ENCODE measurements around the gene LRR1. TPM values are rescaled to one million over a fixed set of nuclear protein-coding genes. Genes with fewer than 3 reads are reported as not detected.
A peak's percentile ranks its signal among the peaks of the same experiment; 100 is the strongest.
"Not testable (repeated sequence)": the region's sequence is repeated elsewhere in the genome, so short reads cannot be mapped to it uniquely, and the experiment has no call there.

The LRR1 gene
- total RNA-seq, 1 experiment from 2014 or later: 34.8 TPM

- no peaks in the 10 kb centered on the region for H3K27me3 Mint-ChIP-seq (ENCODE audit: insufficient read depth, unreplicated experiment)
- H3K27me3 ChIP-seq (replicated peaks; ENCODE audit: control insufficient read depth, insufficient read depth, low read length): no peaks in the 10 kb centered on the region
- TF ChIP-seq CTCF (IDR thresholded peaks at IDR 0.05; ENCODE audit: insufficient read depth in 1 of 2, low read depth in 1 of 2, low read length in 1 of 2, severe bottlenecking in 1 of 2, unreplicated experiment in 1 of 2): no peak
- CTCF ChIA-PET: no interaction called here
- H3K4me3 ChIP-seq (ENCODE audit: low read depth, low read length): no peak overlapping the region
- H3K4me1 Mint-ChIP-seq (ENCODE audit: low read depth, unreplicated experiment): peaks cover 21% of the 10 kb centered on the region
- peak overlapping the region; percentile 46 for H3K4me3 Mint-ChIP-seq (ENCODE audit: unreplicated experiment)
- H3K9me3 ChIP-seq: no peaks in the 10 kb centered on the region
- H3K4me1 ChIP-seq: peaks cover 10% of the 10 kb centered on the region
- intact Hi-C loops (cut with micrococcal nuclease; ENCODE audit: unreplicated experiment): no loop called here
- peaks cover 85% of the 10 kb centered on the region for H3K36me3 Mint-ChIP-seq (ENCODE audit: insufficient read depth, unreplicated experiment)
- DNase-seq: no peak
- H3K36me3 ChIP-seq (ENCODE audit: control insufficient read depth, insufficient read depth, low read length): peaks cover 3% of the 10 kb centered on the region
- H3K27ac Mint-ChIP-seq (ENCODE audit: unreplicated experiment): peak overlapping the region; percentile 60
- POLR2A ChIA-PET: no interaction called here
- no peaks in the 10 kb centered on the region for H3K9me3 Mint-ChIP-seq (ENCODE audit: unreplicated experiment)
- no TSS peak for BruUV-seq (replicated peaks)
These were observed 16.4 kb upstream of the LRR1 start for GRCh38 chr14:49582113-49582977.

- BruUV-seq (replicated peaks): no TSS peak
- Mint-ChIP-seq H3K4me3 (ENCODE audit: unreplicated experiment) (peak overlapping the region; percentile 98), H3K36me3 (ENCODE audit: insufficient read depth, unreplicated experiment) (peaks cover 76% of the 10 kb centered on the region), H3K4me1 (ENCODE audit: low read depth, unreplicated experiment) (peaks cover 21% of the 10 kb centered on the region), H3K27me3 (ENCODE audit: insufficient read depth, unreplicated experiment) (no peaks in the 10 kb centered on the region), H3K27ac (ENCODE audit: unreplicated experiment) (no peak overlapping the region), H3K9me3 (ENCODE audit: unreplicated experiment) (no peaks in the 10 kb centered on the region)
- no peak overlapping the region for H3K4me3 ChIP-seq (ENCODE audit: low read depth, low read length)
- intact Hi-C loops (cut with micrococcal nuclease; ENCODE audit: unreplicated experiment): no loop called here
- no peak for DNase-seq
- TF ChIP-seq CTCF (IDR thresholded peaks at IDR 0.05; ENCODE audit: insufficient read depth in 1 of 2, low read depth in 1 of 2, low read length in 1 of 2, severe bottlenecking in 1 of 2, unreplicated experiment in 1 of 2): no peak
- no peaks in the 10 kb centered on the region; the same call in 1 of the 2 replicates for H3K36me3 ChIP-seq (ENCODE audit: control insufficient read depth, insufficient read depth, low read length)
- H3K9me3 ChIP-seq: no peaks in the 10 kb centered on the region
- peaks cover 10% of the 10 kb centered on the region for H3K4me1 ChIP-seq
- no peaks in the 10 kb centered on the region for H3K27me3 ChIP-seq (replicated peaks; ENCODE audit: control insufficient read depth, insufficient read depth, low read length)
- CTCF ChIA-PET: no interaction called here
- POLR2A ChIA-PET: no interaction called here
These were observed 15.1 kb upstream of the LRR1 start for GRCh38 chr14:49583629-49584028.

GRCh38 chr14:49584058-49584457 lies 14.7 kb upstream of the LRR1 start:
- no peak overlapping the region; the same call in 1 of the 2 replicates for H3K4me3 ChIP-seq (ENCODE audit: low read depth, low read length)
- Mint-ChIP-seq H3K27me3 (ENCODE audit: insufficient read depth, unreplicated experiment) (no peaks in the 10 kb centered on the region), H3K4me3 (ENCODE audit: unreplicated experiment) (peak overlapping the region; percentile 98), H3K36me3 (ENCODE audit: insufficient read depth, unreplicated experiment) (peaks cover 71% of the 10 kb centered on the region), H3K27ac (ENCODE audit: unreplicated experiment) (peak overlapping the region; percentile 35), H3K4me1 (ENCODE audit: low read depth, unreplicated experiment) (peaks cover 21% of the 10 kb centered on the region), H3K9me3 (ENCODE audit: unreplicated experiment) (no peaks in the 10 kb centered on the region)
- no peaks in the 10 kb centered on the region for H3K27me3 ChIP-seq (replicated peaks; ENCODE audit: control insufficient read depth, insufficient read depth, low read length)
- intact Hi-C loops (cut with micrococcal nuclease; ENCODE audit: unreplicated experiment): no loop called here
- H3K9me3 ChIP-seq: no peaks in the 10 kb centered on the region
- BruUV-seq (replicated peaks): no TSS peak
- DNase-seq: no peak
- POLR2A ChIA-PET: no interaction called here
- CTCF ChIA-PET: no interaction called here
- H3K4me1 ChIP-seq: peaks cover 10% of the 10 kb centered on the region
- H3K36me3 ChIP-seq (ENCODE audit: control insufficient read depth, insufficient read depth, low read length): no peaks in the 10 kb centered on the region; the same call in 1 of the 2 replicates
- TF ChIP-seq CTCF (IDR thresholded peaks at IDR 0.05; ENCODE audit: insufficient read depth in 1 of 2, low read depth in 1 of 2, low read length in 1 of 2, severe bottlenecking in 1 of 2, unreplicated experiment in 1 of 2): no peak

- peak overlapping the region; percentile 97 for H3K4me3 ChIP-seq (ENCODE audit: low read depth, low read length)
- Mint-ChIP-seq H3K4me3 (ENCODE audit: unreplicated experiment) (peak overlapping the region; percentile 98), H3K36me3 (ENCODE audit: insufficient read depth, unreplicated experiment) (peaks cover 71% of the 10 kb centered on the region), H3K4me1 (ENCODE audit: low read depth, unreplicated experiment) (peaks cover 21% of the 10 kb centered on the region), H3K27ac (ENCODE audit: unreplicated experiment) (peak overlapping the region; percentile 97)
- H3K36me3 ChIP-seq (ENCODE audit: control insufficient read depth, insufficient read depth, low read length); BruUV-seq (replicated peaks); DNase-seq; H3K4me1 ChIP-seq; intact Hi-C loops (cut with micrococcal nuclease; ENCODE audit: unreplicated experiment); H3K27me3 Mint-ChIP-seq (ENCODE audit: insufficient read depth, unreplicated experiment); POLR2A ChIA-PET; H3K9me3 Mint-ChIP-seq (ENCODE audit: unreplicated experiment); H3K27me3 ChIP-seq (replicated peaks; ENCODE audit: control insufficient read depth, insufficient read depth, low read length); H3K9me3 ChIP-seq: not testable (repeated sequence)
- CTCF ChIA-PET: interaction anchor here (0.7 to 0.9 kb wide), 2 partner anchors 49 to 124 kb away, joined by 3 to 4 read pairs; no protein-coding TSS in a partner anchor
These were observed 13.6 kb upstream of the LRR1 start for GRCh38 chr14:49584981-49585640.
